Neutrophil (primary cell): Measurements from ENCODE around the gene NDOR1.

Experiments used
- H3K27ac ChIP-seq: fragments of 200-600 bp; sonication (generic); 2 replicates; pipeline ENCODE4 v1.5.1; 2016; ENCODE audit warnings: mild to moderate bottlenecking, moderate library complexity
- H3K27me3 ChIP-seq: fragments of 200-600 bp; sonication (generic); 2 replicates; pipeline ENCODE4 v1.6.0; 2016; ENCODE audit warnings: mild to moderate bottlenecking
- H3K36me3 ChIP-seq: fragments of 200-600 bp; sonication (generic); 2 replicates; pipeline ENCODE4 v1.5.1; 2017
- H3K4me1 ChIP-seq, 2 experiments: fragments of 200-600 bp in 1 of 2; sonication (generic) in 1 of 2; 1 replicate in 1 of 2; 2 replicates in 1 of 2; pipeline versions ENCODE4 v1.5.1 to v1.6.1; 2013 to 2016; ENCODE audit warnings: low read depth in 1 of 2, low read length in 1 of 2, mild to moderate bottlenecking in 1 of 2, moderate library complexity in 1 of 2; ENCODE audit not compliant: control insufficient read depth in 1 of 2, insufficient read depth in 1 of 2
- H3K4me3 ChIP-seq, 2 experiments: fragments of 200-600 bp in 1 of 2; sonication (generic) in 1 of 2; 1 replicate in 1 of 2; 2 replicates in 1 of 2; pipeline ENCODE4 v1.5.1; 2013 to 2016; ENCODE audit warnings: low read depth in 1 of 2, low read length in 1 of 2, mild to moderate bottlenecking in 1 of 2, moderate library complexity in 1 of 2
- H3K9me3 ChIP-seq: fragments of 200-600 bp; sonication (generic); 2 replicates; pipeline ENCODE4 v1.5.1; 2016
- CTCF ChIP-seq: fragments of 200-600 bp; sonication (generic); IDR thresholded peaks from 2 replicates; pipeline ENCODE4 v1.5.1; 2016; ENCODE audit warnings: antibody characterized with exemption

Gene NDOR1

GRCh38 chr9:137229903-137230704, 24.6 kb downstream of the NDOR1 start:
- TF ChIP-seq CTCF, result no peak

GRCh38 chr9:137230705-137231371, 25.3 kb downstream of the NDOR1 start, which contains the start of gene SLC34A3:
SLC34A3 (plus strand) TSS chr9:137230901; CDS start chr9:137231703, 802 bp downstream.
- Histone ChIP-seq H3K4me3 (no peak within 1 kb of the TSS), H3K4me1 (peaks cover 0 to 2% of the 10 kb centered on the region in 2 experiments), H3K9me3 (no peaks in the 10 kb centered on the region), H3K27ac (no peak within 1 kb of the TSS), H3K36me3 (no peaks in the 10 kb centered on the region), H3K27me3 (peaks cover 79% of the 10 kb centered on the region)
- TF ChIP-seq CTCF, result no peak

More at GRCh38 chr9:137229903-137230704, 24.6 kb downstream of the NDOR1 start:
- no peaks in the 10 kb centered on the region for H3K9me3 ChIP-seq
- H3K27ac ChIP-seq, result no peak overlapping the region
- no peaks in the 10 kb centered on the region for H3K4me1 ChIP-seq
- no peak overlapping the region for H3K4me3 ChIP-seq
- no peaks in the 10 kb centered on the region for H3K36me3 ChIP-seq
- H3K27me3 ChIP-seq, result peaks cover 79% of the 10 kb centered on the region

- no peaks in the 10 kb centered on the region for H3K9me3 ChIP-seq
- no peaks in the 10 kb centered on the region for H3K36me3 ChIP-seq
- no peak overlapping the region for H3K27ac ChIP-seq
- TF ChIP-seq CTCF, result no peak
- H3K4me1 ChIP-seq, result peaks cover 6 to 9% of the 10 kb centered on the region in 2 experiments
- peaks cover 74% of the 10 kb centered on the region for H3K27me3 ChIP-seq
- no peak overlapping the region for H3K4me3 ChIP-seq
Measured at GRCh38 chr9:137231372-137232039, 26.0 kb downstream of the NDOR1 start.

- Histone ChIP-seq H3K27me3 (peaks cover 68% of the 10 kb centered on the region), H3K4me1 (peaks cover 11 to 15% of the 10 kb centered on the region in 2 experiments)
Measured at GRCh38 chr9:137232101-137232500, 26.6 kb downstream of the NDOR1 start.

More at GRCh38 chr9:137232101-137232500, 26.6 kb downstream of the NDOR1 start:
- Histone ChIP-seq H3K9me3 (no peaks in the 10 kb centered on the region), H3K27ac (no peak overlapping the region), H3K36me3 (no peaks in the 10 kb centered on the region), H3K4me3 (no peak overlapping the region)
- TF ChIP-seq CTCF, result no peak
